Fibroblast of the aortic adventitia (primary cell): ENCODE measurements around the gene ADAMTSL1. TPM values are rescaled to one million over a fixed set of nuclear protein-coding genes. Genes with fewer than 3 reads are reported as not detected.

Source experiments
- DNase-seq: peaks from one replicate; pipeline ENCODE4 v3.0.0-alpha.2; 2010; ENCODE audit warnings: low read depth
- H3K4me3 ChIP-seq: 2 replicates; pipeline ENCODE4 v1.5.1; 2011; ENCODE audit warnings: low read depth, mild to moderate bottlenecking, control low read depth, low read length, moderate library complexity
- CTCF ChIP-seq: IDR thresholded peaks from 2 replicates; pipeline ENCODE4 v1.5.1; 2011; ENCODE audit warnings: mild to moderate bottlenecking, low read length, control low read depth, inconsistent platforms; ENCODE audit not compliant: insufficient read depth
- small RNA-seq: library from RNA; depleted of rRNA; stranded (forward); fragments of <200 nt; gene quantifications from one replicate; pipeline ENCODE3, GENCODE V24; 2012
- total RNA-seq: library from RNA; depleted of rRNA; stranded (reverse); fragments of >200 nt; gene quantifications from 2 replicates; pipeline ENCODE4 v1.2.3, GENCODE V29; 2012; ENCODE audit warnings: low replicate concordance

Gene ADAMTSL1
- total RNA-seq, 1 donor: 179 TPM

DNA sequence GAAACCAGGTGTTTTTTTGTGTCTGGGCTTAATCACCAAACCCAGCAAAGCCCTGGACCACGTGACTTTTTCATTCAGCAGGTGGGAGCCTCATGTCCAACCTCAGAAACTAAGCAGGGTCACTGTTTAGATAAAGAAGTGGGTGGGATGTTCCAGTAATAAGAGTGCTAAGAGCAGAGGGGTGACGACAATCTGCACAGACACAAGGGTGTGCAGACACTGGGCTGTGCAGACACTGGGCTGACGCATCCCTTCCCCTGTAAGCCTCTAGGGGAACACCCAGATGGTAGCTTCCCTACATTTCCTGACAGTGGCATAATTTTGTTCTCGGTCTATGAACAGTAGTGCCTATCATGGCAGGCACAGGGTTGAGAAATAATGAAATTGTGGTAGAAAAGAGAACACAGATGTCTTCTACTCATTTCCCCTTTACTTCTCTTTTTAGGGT lies 474.0 kb downstream of the ADAMTSL1 start:
- H3K4me3 ChIP-seq: no peak overlapping the region
- DNase-seq: no peak
- TF ChIP-seq CTCF: no peak

GRCh38 chr9:18951936-18952335 lies 478.0 kb downstream of the ADAMTSL1 start:
- no peak for DNase-seq
- H3K4me3 ChIP-seq: no peak overlapping the region
- TF ChIP-seq CTCF: no peak

DNA sequence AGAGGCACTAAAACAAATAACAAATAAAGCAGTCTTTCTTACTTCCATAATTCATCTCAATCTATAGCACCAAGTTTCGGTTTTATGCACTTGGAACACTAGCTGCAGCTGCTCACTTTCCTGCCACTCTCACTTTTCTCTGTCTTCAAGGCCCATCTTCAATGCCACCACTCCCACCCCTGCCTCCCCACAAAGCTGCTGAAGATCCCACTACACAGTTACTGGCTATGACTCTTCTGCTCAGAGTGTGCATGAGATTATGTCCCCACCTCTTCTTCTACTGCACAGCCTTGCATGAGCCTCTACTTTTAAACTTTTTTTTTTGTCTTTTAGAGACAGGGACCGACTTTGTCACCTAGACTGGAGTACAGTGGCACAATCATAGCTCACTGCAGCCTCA lies 481.7 kb downstream of the ADAMTSL1 start:
- TF ChIP-seq CTCF: no peak
- DNase-seq: no peak
- no peak overlapping the region for H3K4me3 ChIP-seq

Small RNAs within 50 kb of the gene (small RNA-seq; reads per million reads assigned to genes)
- 0.70 reads per million, percentile 13 among the genes with 10 or more reads in this experiment for gene MIR3152
